DND-41 (cell line): ENCODE measurements around the gene RNF39.

Experiments used
- CTCF ChIP-seq: IDR thresholded peaks from 2 replicates; pipeline ENCODE4 v1.5.1; 2012; ENCODE audit warnings: borderline replicate concordance, low read length, moderate library complexity, mild to moderate bottlenecking; ENCODE audit not compliant: poor library complexity, severe bottlenecking; ENCODE audit errors: extremely low read depth
- EZH2 ChIP-seq: IDR thresholded peaks from 3 replicates; pipeline ENCODE4 v1.6.1; 2012; ENCODE audit warnings: borderline replicate concordance, low read depth, mild to moderate bottlenecking, moderate library complexity, low read length, inconsistent platforms; ENCODE audit not compliant: severe bottlenecking

- TF ChIP-seq CTCF (no peak), EZH2 (no peak)
These were observed 35.8 kb upstream of the RNF39 start for GRCh38 chr6:30111266-30111856.
